MCF 10A (cell line): Measurements from ENCODE around the gene SEC16B. TPM values are rescaled to one million over a fixed set of nuclear protein-coding genes. Genes with fewer than 3 reads are reported as not detected.

Source experiments
- BruUV-seq: library from RNA; stranded (reverse); fragments of 400-500 nt; replicated peaks from 2 replicates; lab custom pipeline; 2021; lab: Mats Ljungman, UMichigan
- CTCF ChIA-PET: fragments of 300-600 bp; sonication (Branson Sonifier 250); formaldehyde crosslinking; extraction: SDS; loops from one replicate; lab custom pipeline; 2021; ENCODE audit warnings: antibody characterized with exemption, inconsistent platforms; lab: Yijun Ruan, JAX
- POLR2A ChIA-PET: fragments of 300-600, 350-650 bp; sonication (Branson Sonifier 250); formaldehyde crosslinking; extraction: SDS; loops from one replicate; lab custom pipeline; 2020; ENCODE audit warnings: antibody characterized with exemption, inconsistent platforms; lab: Yijun Ruan, JAX
- DNase-seq: peaks from one replicate; pipeline ENCODE4 v3.0.0-alpha.2; 2018; ENCODE audit not compliant: unreplicated experiment
- H3K27ac Mint-ChIP-seq: one replicate; pipeline ENCODE4 v1.8.0; 2022; ENCODE audit warnings: mild to moderate bottlenecking, low read depth, mixed read lengths; ENCODE audit not compliant: unreplicated experiment
- H3K27me3 Mint-ChIP-seq: one replicate; pipeline ENCODE4 v1.8.0; 2022; ENCODE audit warnings: mixed read lengths; ENCODE audit not compliant: insufficient read depth, unreplicated experiment
- H3K36me3 Mint-ChIP-seq: one replicate; pipeline ENCODE4 v1.8.0; 2022; ENCODE audit warnings: mild to moderate bottlenecking, moderate library complexity, mixed read lengths; ENCODE audit not compliant: insufficient read depth, unreplicated experiment
- H3K4me1 Mint-ChIP-seq: one replicate; pipeline ENCODE4 v1.8.0; 2022; ENCODE audit warnings: mixed read lengths; ENCODE audit not compliant: insufficient read depth, unreplicated experiment
- H3K4me3 Mint-ChIP-seq: one replicate; pipeline ENCODE4 v1.8.0; 2022; ENCODE audit warnings: mild to moderate bottlenecking, moderate library complexity, mixed read lengths; ENCODE audit not compliant: unreplicated experiment
- H3K9me3 Mint-ChIP-seq: one replicate; pipeline ENCODE4 v1.8.0; 2022; ENCODE audit warnings: mixed read lengths; ENCODE audit not compliant: unreplicated experiment
- intact Hi-C: fragments of 100-400 bp; cut with micrococcal nuclease; formaldehyde crosslinking; loops from 2 replicates; pipeline ENCODE4 v1.14.1; 2022
- total RNA-seq: library from RNA; stranded (reverse); gene quantifications from 2 replicates; pipeline ENCODE4 v1.2.3, GENCODE V29; 2022
- TF ChIP-seq, protein P1 (sequence below): fragments of 200-600 bp; IDR thresholded peaks from one replicate; pipeline ENCODE4 v1.8.0; 2022; ENCODE audit warnings: antibody characterized with exemption, mild to moderate bottlenecking; ENCODE audit not compliant: unreplicated experiment

Gene SEC16B
- total RNA-seq, 1 experiment from 2014 or later = not detected

GRCh38 chr1:177897281-177897997 is 72.4 kb downstream of the SEC16B start:
- Mint-ChIP-seq H3K27ac (no peak overlapping the region), H3K27me3 (no peaks in the 10 kb centered on the region), H3K36me3 (no peaks in the 10 kb centered on the region), H3K4me1 (no peaks in the 10 kb centered on the region), H3K4me3 (no peak overlapping the region), H3K9me3 (no peaks in the 10 kb centered on the region)
- ChIA-PET CTCF (interaction anchor here (0.6 to 1.0 kb wide), 4 partner anchors 30 to 1001 kb away, joined by 3 to 5 read pairs (median 4); no protein-coding TSS in a partner anchor), POLR2A (no interaction called here)
- DNase-seq = no peak
- TF ChIP-seq, protein P1, sequence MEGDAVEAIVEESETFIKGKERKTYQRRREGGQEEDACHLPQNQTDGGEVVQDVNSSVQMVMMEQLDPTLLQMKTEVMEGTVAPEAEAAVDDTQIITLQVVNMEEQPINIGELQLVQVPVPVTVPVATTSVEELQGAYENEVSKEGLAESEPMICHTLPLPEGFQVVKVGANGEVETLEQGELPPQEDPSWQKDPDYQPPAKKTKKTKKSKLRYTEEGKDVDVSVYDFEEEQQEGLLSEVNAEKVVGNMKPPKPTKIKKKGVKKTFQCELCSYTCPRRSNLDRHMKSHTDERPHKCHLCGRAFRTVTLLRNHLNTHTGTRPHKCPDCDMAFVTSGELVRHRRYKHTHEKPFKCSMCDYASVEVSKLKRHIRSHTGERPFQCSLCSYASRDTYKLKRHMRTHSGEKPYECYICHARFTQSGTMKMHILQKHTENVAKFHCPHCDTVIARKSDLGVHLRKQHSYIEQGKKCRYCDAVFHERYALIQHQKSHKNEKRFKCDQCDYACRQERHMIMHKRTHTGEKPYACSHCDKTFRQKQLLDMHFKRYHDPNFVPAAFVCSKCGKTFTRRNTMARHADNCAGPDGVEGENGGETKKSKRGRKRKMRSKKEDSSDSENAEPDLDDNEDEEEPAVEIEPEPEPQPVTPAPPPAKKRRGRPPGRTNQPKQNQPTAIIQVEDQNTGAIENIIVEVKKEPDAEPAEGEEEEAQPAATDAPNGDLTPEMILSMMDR = no peak
- intact Hi-C loops = no loop called here
- BruUV-seq = no TSS peak

Other genes with a start within 250 kb of the SEC16B start
- 56.9 and 62.4 TPM in 2 replicates for gene RASAL2, start 124.0 kb upstream of the SEC16B start, total RNA-seq